Measurements from ENCODE around the gene RPL37A.

GRCh38 chr2:216539120-216539519 lies 40.5 kb downstream of the RPL37A start:
- TF ChIP-seq CTCF (conservative IDR thresholded peaks at IDR 0.05; ENCODE audit: low read depth, low read length) (no peak), POLR2A (IDR thresholded peaks at IDR 0.05; ENCODE audit: low read depth, low read length) (no peak), ELK1 (IDR thresholded peaks at IDR 0.05; ENCODE audit: borderline replicate concordance, low read depth, low read length) (no peak), CHD1 (IDR thresholded peaks at IDR 0.05; ENCODE audit: low read depth, low read length) (no peak), RFX5 (IDR thresholded peaks at IDR 0.05; ENCODE audit: low read depth, low read length) (no peak), FOS (IDR thresholded peaks at IDR 0.05; ENCODE audit: low read depth, low read length) (no peak), SMC3 (IDR thresholded peaks at IDR 0.05; ENCODE audit: low read depth, low read length) (no peak)

Data from IMR-90 (cell line).